AG04449 (cell line): Measurements from ENCODE around the gene NCAM2.

Experiments
- CTCF ChIA-PET: fragments of 350-600 bp; formaldehyde crosslinking; extraction: SDS; loops from one replicate; lab custom pipeline; 2021; ENCODE audit warnings: antibody characterized with exemption; lab: Yijun Ruan, JAX
- POLR2A ChIA-PET: fragments of 400-600, 350-600 bp; formaldehyde crosslinking; extraction: SDS; loops from one replicate; lab custom pipeline; 2020; ENCODE audit warnings: antibody characterized with exemption, inconsistent platforms; lab: Yijun Ruan, JAX
- DNase-seq: peaks from one replicate; pipeline ENCODE4 v3.0.0-alpha.2; 2010; ENCODE audit warnings: low read depth, low spot score
- H3K4me3 ChIP-seq: 2 replicates; pipeline ENCODE4 v1.5.1; 2011; ENCODE audit warnings: low read depth, mild to moderate bottlenecking, control low read depth, low read length
- CTCF ChIP-seq: IDR thresholded peaks from one replicate; pipeline ENCODE4 v1.5.1; 2011; ENCODE audit warnings: mild to moderate bottlenecking, moderate library complexity, low read length, control low read depth, inconsistent platforms; ENCODE audit not compliant: insufficient read depth; ENCODE audit errors: missing control alignments

Gene NCAM2

GRCh38 chr21:21246007-21246406 is 247.8 kb downstream of the NCAM2 start:
- TF ChIP-seq CTCF = no peak
- ChIA-PET CTCF (no interaction called here), POLR2A (no interaction called here)
- no peak overlapping the region for H3K4me3 ChIP-seq
- no peak for DNase-seq

GRCh38 chr21:21247424-21247823 is 249.2 kb downstream of the NCAM2 start:
- no peak for TF ChIP-seq CTCF
- CTCF ChIA-PET = no interaction called here

GRCh38 chr21:21262048-21262447 is 263.8 kb downstream of the NCAM2 start:
- POLR2A ChIA-PET = no interaction called here
- H3K4me3 ChIP-seq = no peak overlapping the region
- CTCF ChIA-PET = no interaction called here
- TF ChIP-seq CTCF = no peak
- no peak for DNase-seq

More at GRCh38 chr21:21247424-21247823, 249.2 kb downstream of the NCAM2 start:
- POLR2A ChIA-PET = no interaction called here
- DNase-seq = no peak
- no peak overlapping the region for H3K4me3 ChIP-seq

- DNase-seq = no peak
- H3K4me3 ChIP-seq = no peak overlapping the region
- CTCF ChIA-PET = no interaction called here
- TF ChIP-seq CTCF = no peak
- POLR2A ChIA-PET = no interaction called here
Observed at GRCh38 chr21:21268061-21268471, 269.9 kb downstream of the NCAM2 start.

GRCh38 chr21:21268885-21269284 is 270.7 kb downstream of the NCAM2 start:
- no peak for DNase-seq
- ChIA-PET POLR2A (no interaction called here), CTCF (interaction anchor here (1.0 kb wide), 1 partner anchor 37 kb away, joined by 3 read pairs; no protein-coding TSS in a partner anchor)
- no peak overlapping the region for H3K4me3 ChIP-seq
- TF ChIP-seq CTCF = no peak

GRCh38 chr21:21279193-21279901 is 281.1 kb downstream of the NCAM2 start:
- ChIA-PET CTCF (interaction anchor here (0.8 kb wide), 1 partner anchor 643 kb away, joined by 3 read pairs; no protein-coding TSS in a partner anchor), POLR2A (no interaction called here)
- TF ChIP-seq CTCF = no peak
- no peak overlapping the region for H3K4me3 ChIP-seq
- DNase-seq = no peak
